ENCODE measurements around the gene TMTC1. TPM values are rescaled to one million over a fixed set of nuclear protein-coding genes. Genes with fewer than 3 reads are reported as not detected.

Gene TMTC1
- total and polyA plus RNA-seq, 12 donors, result 5.1 to 82.2 (median 41.8) TPM

DNA sequence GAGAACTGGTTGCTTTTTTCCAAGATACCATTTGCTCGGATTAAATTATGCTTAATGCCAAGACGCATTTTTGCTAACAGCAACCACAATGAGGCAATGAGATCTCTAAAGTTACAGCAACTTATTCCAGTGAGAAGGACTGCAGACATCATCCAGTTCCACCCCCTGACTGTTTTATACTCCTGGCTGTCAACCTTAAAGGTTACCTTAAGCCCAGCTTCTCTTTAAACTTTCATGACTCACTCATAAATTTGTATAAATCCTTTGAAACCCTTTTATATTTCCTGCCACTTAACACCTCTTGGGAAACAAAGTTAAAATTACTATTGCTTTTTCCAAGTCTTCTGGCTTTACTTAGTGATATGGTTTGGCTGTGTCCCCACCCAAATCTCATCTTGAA, 80.2 kb downstream of the TMTC1 start:
- DNase-seq, result no peak
- no peaks in the 10 kb centered on the region for H3K36me3 ChIP-seq (replicated peaks in 1 of 2)
- no peak overlapping the region for H3K4me3 ChIP-seq
- intact Hi-C loops (cut with DNase I), result no loop called here
- H3K27ac ChIP-seq, result no peak overlapping the region
- H3K27me3 ChIP-seq, result no peaks in the 10 kb centered on the region
- no peaks in the 10 kb centered on the region for H3K9me3 ChIP-seq (replicated peaks in 1 of 3)
- TF ChIP-seq POLR2A (IDR thresholded peaks at IDR 0.05) (no peak), CTCF (IDR thresholded peaks at IDR 0.05) (no peak)
- 71 to 93% (median 76%) methylated on average over 2 of the region's 2 CpGs for WGBS, 4 donors
- peaks cover 0 to 5% of the 10 kb centered on the region in 2 donors for H3K4me1 ChIP-seq (replicated peaks in 1 of 2)

GRCh38 chr12:29702972-29703371, 80.8 kb downstream of the TMTC1 start:
- no peak for DNase-seq
- H3K27me3 ChIP-seq, result no peaks in the 10 kb centered on the region
- H3K9me3 ChIP-seq (replicated peaks in 1 of 3), result no peaks in the 10 kb centered on the region
- peaks cover 0 to 5% of the 10 kb centered on the region in 2 donors for H3K4me1 ChIP-seq (replicated peaks in 1 of 2)
- intact Hi-C loops (cut with DNase I), result no loop called here
- no peak overlapping the region for H3K4me3 ChIP-seq
- WGBS, 4 donors, result 88 to 95% (median 94%) methylated on average over 7 of the region's 7 CpGs
- no peak overlapping the region for H3K27ac ChIP-seq
- H3K36me3 ChIP-seq (replicated peaks in 1 of 2), result no peaks in the 10 kb centered on the region
- no peak for TF ChIP-seq POLR2A (IDR thresholded peaks at IDR 0.05)
- TF ChIP-seq CTCF (IDR thresholded peaks at IDR 0.05), result no peak

DNA sequence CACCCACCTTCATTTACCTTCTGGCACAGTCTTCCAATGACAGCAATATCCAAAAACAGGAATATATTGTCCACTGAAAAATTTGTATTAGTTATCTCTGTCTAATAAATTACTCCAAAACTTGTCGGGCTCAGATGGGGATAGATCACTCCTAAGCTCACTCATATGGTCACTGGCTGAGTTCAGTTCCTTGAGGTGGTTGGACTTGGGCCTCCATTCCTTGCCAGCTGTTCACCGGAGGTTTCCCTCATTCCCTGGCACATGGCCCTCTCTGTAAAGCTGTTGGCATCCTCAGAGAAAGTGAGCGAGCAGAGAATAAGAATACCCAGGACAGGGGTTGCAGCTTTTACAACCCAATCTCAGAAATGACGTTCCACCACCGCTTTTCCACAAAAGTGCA, 81.5 kb downstream of the TMTC1 start:
- Histone ChIP-seq H3K4me3 (no peak overlapping the region), H3K27me3 (no peaks in the 10 kb centered on the region), H3K36me3 (replicated peaks in 1 of 2) (no peaks in the 10 kb centered on the region), H3K27ac (no peak overlapping the region), H3K9me3 (replicated peaks in 1 of 3) (no peaks in the 10 kb centered on the region), H3K4me1 (replicated peaks in 1 of 2) (no peaks in the 10 kb centered on the region)
- no peak for DNase-seq
- TF ChIP-seq POLR2A (IDR thresholded peaks at IDR 0.05), result no peak
- TF ChIP-seq CTCF (IDR thresholded peaks at IDR 0.05), result no peak
- 89 to 96% (median 94%) methylated on average over 3 to 5 of the region's 5 CpGs for WGBS, 4 donors
- intact Hi-C loops (cut with DNase I), result no loop called here

DNA sequence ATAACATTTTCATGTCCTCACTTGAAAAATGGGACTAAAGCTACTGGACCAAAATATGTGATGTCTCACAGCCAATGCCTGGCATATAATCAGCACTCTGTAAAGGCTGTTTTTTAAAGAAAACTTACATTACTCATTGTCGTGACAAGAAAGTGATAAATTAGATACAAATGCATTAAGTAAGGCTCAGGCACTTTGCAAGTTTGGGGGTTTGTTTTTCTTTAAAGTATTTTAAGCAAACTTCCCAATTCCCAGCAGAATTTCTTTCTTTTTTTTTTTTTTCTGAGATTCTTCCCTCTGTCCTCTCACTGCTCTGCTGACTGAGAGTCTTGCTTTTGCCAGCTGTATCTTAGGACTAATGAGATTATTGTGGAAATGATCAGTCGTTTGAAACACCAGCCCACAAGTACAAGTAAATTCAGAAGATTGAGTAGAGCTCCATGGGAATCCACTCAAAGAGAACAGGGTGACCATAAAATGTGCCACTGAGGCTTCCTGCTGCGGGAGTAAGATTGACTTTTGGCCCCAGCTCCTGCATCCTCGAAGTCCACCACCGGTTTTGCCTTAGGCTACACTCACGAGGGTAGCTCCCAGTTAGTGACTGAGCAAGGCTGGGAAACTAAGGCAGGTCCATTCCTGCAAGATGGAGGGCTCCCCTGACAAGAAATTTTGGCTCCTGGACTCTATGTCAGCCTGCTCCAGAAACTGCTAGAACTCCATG, 82.8 kb downstream of the TMTC1 start:
- Histone ChIP-seq H3K27me3 (no peaks in the 10 kb centered on the region), H3K4me3 (no peak overlapping the region), H3K36me3 (replicated peaks in 1 of 2) (no peaks in the 10 kb centered on the region), H3K4me1 (replicated peaks in 1 of 2) (no peaks in the 10 kb centered on the region), H3K9me3 (replicated peaks in 1 of 3) (no peaks in the 10 kb centered on the region), H3K27ac (no peak overlapping the region)
- 51 to 74% (median 65%) methylated on average over 5 to 6 of the region's 6 CpGs for WGBS, 4 donors
- TF ChIP-seq CTCF (IDR thresholded peaks at IDR 0.05), result no peak
- no peak for TF ChIP-seq POLR2A (IDR thresholded peaks at IDR 0.05)
- no peak for DNase-seq
- intact Hi-C loops (cut with DNase I), result no loop called here
